ENCODE results near the gene TTC12. TPM values are rescaled to one million over a fixed set of nuclear protein-coding genes. Genes with fewer than 3 reads are reported as not detected.

TTC12 gene
- polyA plus RNA-seq, 6 donors from 2014 or later, result 7.4 to 13.3 (median 10.5) TPM

DNA sequence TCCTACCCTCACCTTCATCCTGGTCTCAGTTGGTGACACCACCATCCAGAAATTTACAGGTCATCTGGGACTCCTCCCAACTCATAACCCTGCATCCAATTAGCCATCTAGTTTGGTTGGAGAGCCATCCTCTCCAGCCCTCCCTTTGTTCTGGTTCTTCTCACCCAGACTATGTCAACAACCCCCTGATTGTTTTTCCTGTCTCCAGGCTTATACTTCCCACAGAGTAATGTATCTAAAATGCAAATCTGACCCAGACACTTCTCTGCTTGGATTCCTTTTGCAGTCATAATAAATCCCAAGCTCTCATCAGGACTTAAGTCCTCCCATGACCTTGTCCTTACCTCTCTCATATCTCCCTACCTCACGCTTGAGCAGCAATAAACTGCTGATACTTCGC lies 3.0 kb downstream of the TTC12 start:
- peaks cover 23 to 35% (median 27%) of the 10 kb centered on the region in 3 donors for H3K4me1 Mint-ChIP-seq
- H3K9me3 Mint-ChIP-seq, result peaks cover 0 to 2% (median 0%) of the 10 kb centered on the region in 7 donors
- peaks cover 32% of the 10 kb centered on the region in 2 donors for H3K36me3 Mint-ChIP-seq
- peak overlapping the region in 2 of 8 donors; percentile 34 to 87 for H3K4me3 Mint-ChIP-seq
- DNase-seq (no peak), ATAC-seq (ENCODE audit: low read depth in 2 of 2) (no peak)
- H3K27ac Mint-ChIP-seq, result peak overlapping the region; percentile 0 to 96 (median 40)
- H3K27me3 Mint-ChIP-seq, result no peaks in the 10 kb centered on the region

- Mint-ChIP-seq H3K4me3 (no peak overlapping the region), H3K27ac (no peak overlapping the region), H3K9me3 (peaks cover 0 to 2% (median 0%) of the 10 kb centered on the region in 7 donors), H3K36me3 (peaks cover 32 to 38% of the 10 kb centered on the region in 2 donors), H3K4me1 (peaks cover 17 to 20% (median 19%) of the 10 kb centered on the region in 3 donors), H3K27me3 (no peaks in the 10 kb centered on the region)
- ATAC-seq (ENCODE audit: low read depth in 2 of 2) (no peak), DNase-seq (no peak)
These were observed 4.7 kb downstream of the TTC12 start for GRCh38 chr11:113319085-113319484.

- no peaks in the 10 kb centered on the region for H3K27me3 Mint-ChIP-seq
- DNase-seq (no peak), ATAC-seq (ENCODE audit: low read depth in 2 of 2) (no peak)
- H3K9me3 Mint-ChIP-seq, result peaks cover 0 to 2% (median 0%) of the 10 kb centered on the region in 7 donors
- H3K4me1 Mint-ChIP-seq, result peaks cover 5 to 9% (median 7%) of the 10 kb centered on the region in 3 donors
- H3K27ac Mint-ChIP-seq, result peak overlapping the region in 2 of 6 donors; percentile 5 to 34
- peaks cover 46 to 54% of the 10 kb centered on the region in 2 donors for H3K36me3 Mint-ChIP-seq
- no peak overlapping the region for H3K4me3 Mint-ChIP-seq
These were observed 7.8 kb downstream of the TTC12 start for GRCh38 chr11:113322158-113322557.

GRCh38 chr11:113324250-113324649 lies 9.9 kb downstream of the TTC12 start:
- H3K27ac Mint-ChIP-seq, result no peak overlapping the region
- ATAC-seq (ENCODE audit: low read depth in 2 of 2) (no peak), DNase-seq (no peak)
- H3K4me1 Mint-ChIP-seq, result peaks cover 0 to 3% (median 0%) of the 10 kb centered on the region in 3 donors
- H3K9me3 Mint-ChIP-seq, result peaks cover 0 to under 1% (median 0%) of the 10 kb centered on the region in 7 donors
- H3K4me3 Mint-ChIP-seq, result no peak overlapping the region
- H3K27me3 Mint-ChIP-seq, result no peaks in the 10 kb centered on the region
- peaks cover 38 to 54% of the 10 kb centered on the region in 2 donors for H3K36me3 Mint-ChIP-seq

- Mint-ChIP-seq H3K36me3 (peaks cover 53 to 74% of the 10 kb centered on the region in 2 donors), H3K4me1 (no peaks in the 10 kb centered on the region), H3K4me3 (no peak overlapping the region), H3K9me3 (no peaks in the 10 kb centered on the region), H3K27me3 (no peaks in the 10 kb centered on the region), H3K27ac (peak overlapping the region in 1 of 6 donors; percentile 31)
- no peak for DNase-seq
- ATAC-seq (ENCODE audit: low read depth in 2 of 2), result no peak
These were observed 15.3 kb downstream of the TTC12 start for GRCh38 chr11:113329725-113330124.

DNA sequence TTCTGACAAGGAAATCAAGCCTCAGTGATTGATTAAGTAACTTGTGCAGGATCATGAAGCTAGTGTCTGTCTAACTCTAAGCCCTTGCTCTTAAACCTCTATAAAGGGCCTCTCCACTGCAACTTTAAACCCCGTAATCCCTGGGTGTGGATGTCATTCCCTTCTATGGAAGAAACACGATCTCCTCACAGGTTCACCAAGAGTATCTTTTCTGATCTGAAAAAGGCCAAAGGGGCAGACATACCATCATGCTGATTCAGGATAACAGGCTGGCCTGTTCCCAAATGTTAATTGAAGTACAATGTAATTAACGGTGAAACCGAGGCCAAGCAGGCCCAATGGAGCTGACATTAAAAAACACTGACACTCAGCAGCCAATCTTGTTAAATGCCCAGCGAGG lies 17.1 kb downstream of the TTC12 start:
- H3K27me3 Mint-ChIP-seq, result no peaks in the 10 kb centered on the region
- DNase-seq (no peak), ATAC-seq (ENCODE audit: low read depth in 2 of 2) (no peak)
- no peak overlapping the region for H3K4me3 Mint-ChIP-seq
- H3K4me1 Mint-ChIP-seq, result no peaks in the 10 kb centered on the region
- peaks cover 0 to 2% (median 0%) of the 10 kb centered on the region in 7 donors for H3K9me3 Mint-ChIP-seq
- H3K36me3 Mint-ChIP-seq, result peaks cover 52 to 79% of the 10 kb centered on the region in 2 donors
- H3K27ac Mint-ChIP-seq, result peak overlapping the region in 1 of 6 donors; percentile 7

GRCh38 chr11:113332023-113332422 lies 17.6 kb downstream of the TTC12 start:
- no peak for ATAC-seq (ENCODE audit: low read depth in 2 of 2)
- peaks cover 0 to 2% (median 0%) of the 10 kb centered on the region in 7 donors for H3K9me3 Mint-ChIP-seq
- H3K27me3 Mint-ChIP-seq, result no peaks in the 10 kb centered on the region
- H3K36me3 Mint-ChIP-seq, result peaks cover 51 to 80% of the 10 kb centered on the region in 2 donors
- H3K4me1 Mint-ChIP-seq, result no peaks in the 10 kb centered on the region
- no peak overlapping the region for H3K4me3 Mint-ChIP-seq
- DNase-seq, result no peak
- peak overlapping the region in 1 of 6 donors; percentile 79 for H3K27ac Mint-ChIP-seq

DNA sequence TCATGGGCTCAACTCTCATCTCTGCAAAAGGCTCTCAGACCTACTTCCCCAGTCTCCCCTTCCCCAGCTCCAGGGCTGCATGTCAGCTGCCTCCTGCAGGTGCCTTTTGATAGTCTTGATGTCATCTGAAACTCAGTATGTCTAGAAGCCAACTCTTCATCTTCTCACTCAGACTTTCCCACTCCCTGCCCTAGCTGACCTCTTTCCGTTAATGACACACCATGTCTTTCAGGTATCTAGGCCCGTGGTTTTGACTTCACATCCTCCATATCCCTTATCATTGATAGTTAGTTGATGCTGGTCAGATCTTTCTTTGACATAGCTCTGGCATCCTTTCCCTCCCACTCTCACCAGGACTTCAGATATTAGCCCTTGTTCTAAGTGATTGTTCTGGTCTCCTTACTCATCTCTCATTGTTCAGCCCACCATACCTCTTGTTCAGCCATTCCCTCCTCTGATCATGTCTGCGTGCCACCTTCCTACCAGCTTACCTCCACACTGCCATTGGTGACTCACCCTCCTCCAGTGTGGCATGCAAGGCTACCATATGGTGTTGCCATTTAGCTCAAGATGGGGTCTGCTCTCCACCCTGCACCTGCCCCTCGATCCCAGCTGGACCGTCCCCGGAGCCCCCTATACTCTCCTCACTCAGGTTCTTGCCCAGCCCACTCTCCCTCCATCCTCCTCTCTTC lies 18.4 kb downstream of the TTC12 start:
- Mint-ChIP-seq H3K27me3 (no peaks in the 10 kb centered on the region), H3K9me3 (peaks cover 0 to 2% (median 0%) of the 10 kb centered on the region in 7 donors), H3K4me3 (no peak overlapping the region), H3K36me3 (peaks cover 58 to 81% of the 10 kb centered on the region in 2 donors), H3K27ac (peak overlapping the region in 2 of 6 donors; percentile 57 to 79), H3K4me1 (no peaks in the 10 kb centered on the region)
- ATAC-seq (ENCODE audit: low read depth in 2 of 2) (no peak), DNase-seq (no peak)

DNA sequence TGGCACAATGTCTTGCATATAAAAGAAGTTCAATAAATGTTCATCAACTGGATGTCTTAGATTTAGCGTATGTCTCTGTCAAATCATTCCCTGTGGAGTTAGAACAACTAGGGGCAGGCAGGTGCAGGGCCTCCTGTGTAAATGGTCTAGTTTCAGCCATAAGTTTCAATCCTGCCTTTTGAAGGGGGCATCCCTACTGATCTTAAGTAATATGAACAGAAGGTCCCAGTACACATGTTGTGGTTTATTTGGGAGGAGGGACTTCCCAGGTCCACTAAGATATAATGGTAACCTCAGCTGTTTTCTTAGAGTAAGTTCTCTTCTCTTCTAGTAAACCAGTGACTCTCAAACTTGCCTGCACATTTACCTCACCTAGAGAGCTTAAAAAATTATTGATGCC lies 19.8 kb downstream of the TTC12 start:
- Mint-ChIP-seq H3K27me3 (no peaks in the 10 kb centered on the region), H3K36me3 (peaks cover 56 to 76% of the 10 kb centered on the region in 2 donors), H3K9me3 (peaks cover 0 to 2% (median 0%) of the 10 kb centered on the region in 7 donors), H3K27ac (no peak overlapping the region), H3K4me3 (no peak overlapping the region), H3K4me1 (no peaks in the 10 kb centered on the region)
- ATAC-seq (ENCODE audit: low read depth in 2 of 2) (no peak), DNase-seq (no peak)

- ATAC-seq (ENCODE audit: low read depth in 2 of 2) (no peak), DNase-seq (no peak)
- Mint-ChIP-seq H3K9me3 (peaks cover 0 to 2% (median 0%) of the 10 kb centered on the region in 7 donors), H3K27me3 (no peaks in the 10 kb centered on the region), H3K4me3 (no peak overlapping the region), H3K36me3 (peaks cover 38 to 70% of the 10 kb centered on the region in 2 donors), H3K27ac (peak overlapping the region in 1 of 6 donors; percentile 54), H3K4me1 (no peaks in the 10 kb centered on the region)
These were observed 24.3 kb downstream of the TTC12 start for GRCh38 chr11:113338730-113339129.

- H3K4me3 Mint-ChIP-seq, result no peak overlapping the region
- peaks cover 44 to 68% of the 10 kb centered on the region in 2 donors for H3K36me3 Mint-ChIP-seq
These were observed 25.7 kb downstream of the TTC12 start for GRCh38 chr11:113339929-113340589.

GRCh38 chr11:113341388-113342165 lies 27.2 kb downstream of the TTC12 start:
- Mint-ChIP-seq H3K9me3 (no peaks in the 10 kb centered on the region), H3K4me1 (no peaks in the 10 kb centered on the region), H3K27ac (no peak overlapping the region), H3K36me3 (peaks cover 36 to 52% of the 10 kb centered on the region in 2 donors), H3K4me3 (no peak overlapping the region), H3K27me3 (no peaks in the 10 kb centered on the region)
- DNase-seq (no peak), ATAC-seq (ENCODE audit: low read depth in 2 of 2) (no peak)

More at GRCh38 chr11:113339929-113340589, 25.7 kb downstream of the TTC12 start:
- H3K4me1 Mint-ChIP-seq, result no peaks in the 10 kb centered on the region
- ATAC-seq (ENCODE audit: low read depth in 2 of 2), result no peak
- H3K27me3 Mint-ChIP-seq, result no peaks in the 10 kb centered on the region
- H3K9me3 Mint-ChIP-seq, result peaks cover 0 to 2% (median 0%) of the 10 kb centered on the region in 7 donors
- peak overlapping the region in 1 of 6 donors; percentile 64 for H3K27ac Mint-ChIP-seq
- no peak for DNase-seq

- Mint-ChIP-seq H3K27ac (no peak overlapping the region), H3K9me3 (peaks cover 0 to 2% (median 0%) of the 10 kb centered on the region in 7 donors), H3K36me3 (peaks cover 34 to 41% of the 10 kb centered on the region in 2 donors)
These were observed 31.6 kb downstream of the TTC12 start for GRCh38 chr11:113345978-113346377.

More at GRCh38 chr11:113345978-113346377, 31.6 kb downstream of the TTC12 start:
- ATAC-seq (ENCODE audit: low read depth in 2 of 2) (no peak), DNase-seq (no peak)
- Mint-ChIP-seq H3K4me1 (no peaks in the 10 kb centered on the region), H3K27me3 (no peaks in the 10 kb centered on the region), H3K4me3 (no peak overlapping the region)

Data from naive B cell (primary cell).